ENCODE data around the gene C20orf141.
"Not testable (repeated sequence)": the region's sequence is repeated elsewhere in the genome, so short reads cannot be mapped to it uniquely, and the experiment has no call there.

Gene C20orf141

GRCh38 chr20:2822073-2822472 is 7.3 kb downstream of the C20orf141 start:
- peak; percentile 54 for DNase-seq

- no peak for DNase-seq
These were observed 11.0 kb downstream of the C20orf141 start for GRCh38 chr20:2825761-2826160.

DNA sequence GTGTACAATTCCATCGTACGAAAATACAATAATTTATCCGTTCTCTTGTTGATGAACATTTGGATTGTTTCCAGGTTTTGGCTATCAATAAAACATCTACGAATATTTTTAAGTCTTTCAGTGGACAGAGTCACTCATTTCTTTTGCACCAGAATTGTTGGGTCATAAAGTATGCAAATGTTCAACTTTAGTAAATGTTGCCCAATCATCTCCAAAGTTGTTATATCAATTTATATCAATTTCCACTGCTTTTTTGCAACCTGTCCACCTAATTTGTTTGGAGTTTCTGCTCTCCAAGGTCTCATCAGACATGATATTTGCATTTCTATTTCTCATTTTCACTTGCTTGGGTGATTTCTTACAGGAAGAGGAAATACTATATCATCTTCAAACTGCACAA is 11.9 kb downstream of the C20orf141 start:
- DNase-seq, result no peak

- peak; percentile 17 for DNase-seq
These were observed 14.6 kb downstream of the C20orf141 start for GRCh38 chr20:2829376-2829775.

GRCh38 chr20:2831206-2831605 is 16.4 kb downstream of the C20orf141 start:
- not testable (repeated sequence) for DNase-seq

- no peak for DNase-seq
These were observed 19.0 kb downstream of the C20orf141 start for GRCh38 chr20:2833761-2834160.

GRCh38 chr20:2834401-2835110 is 19.8 kb downstream of the C20orf141 start:
- DNase-seq, result no peak

- DNase-seq, result no peak
These were observed 20.6 kb downstream of the C20orf141 start for GRCh38 chr20:2835331-2835796.

GRCh38 chr20:2836035-2836434 is 21.2 kb downstream of the C20orf141 start:
- DNase-seq, result no peak

DNA sequence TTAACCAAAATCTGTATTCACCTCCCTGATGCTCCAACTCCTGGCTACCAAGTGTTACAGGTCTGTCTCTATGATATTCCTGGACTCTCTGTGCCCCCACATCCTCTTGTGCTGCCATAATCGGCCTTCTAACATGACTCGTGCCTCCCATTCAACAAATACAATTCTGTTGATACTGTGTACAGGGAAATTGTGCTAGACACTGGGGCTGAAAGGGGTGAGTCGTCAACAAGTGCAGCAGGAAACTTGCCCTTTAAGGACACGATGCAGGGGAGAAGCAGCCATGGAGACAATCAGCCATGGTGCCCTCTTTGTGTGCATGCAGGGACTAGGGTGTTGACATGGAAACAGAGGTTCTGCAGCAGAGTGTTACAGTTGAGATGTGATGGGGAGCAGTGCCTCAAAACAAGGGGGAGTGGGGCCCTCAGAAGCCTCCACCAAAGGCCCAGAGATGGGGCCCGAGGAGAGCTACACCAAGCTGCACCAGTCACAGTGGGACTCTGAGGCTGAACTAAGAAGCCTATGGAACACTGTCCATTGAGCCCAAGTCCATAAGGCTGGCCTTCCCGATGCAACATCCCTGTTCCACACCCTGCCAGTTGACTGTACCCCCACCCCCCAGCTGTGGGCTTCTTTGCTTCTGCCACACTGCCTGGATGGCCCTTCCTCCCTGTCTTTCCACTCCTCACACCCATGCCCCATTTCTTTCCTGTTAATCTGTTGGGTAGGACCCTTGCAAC is 22.6 kb downstream of the C20orf141 start:
- peak; percentile 46 for DNase-seq

DNA sequence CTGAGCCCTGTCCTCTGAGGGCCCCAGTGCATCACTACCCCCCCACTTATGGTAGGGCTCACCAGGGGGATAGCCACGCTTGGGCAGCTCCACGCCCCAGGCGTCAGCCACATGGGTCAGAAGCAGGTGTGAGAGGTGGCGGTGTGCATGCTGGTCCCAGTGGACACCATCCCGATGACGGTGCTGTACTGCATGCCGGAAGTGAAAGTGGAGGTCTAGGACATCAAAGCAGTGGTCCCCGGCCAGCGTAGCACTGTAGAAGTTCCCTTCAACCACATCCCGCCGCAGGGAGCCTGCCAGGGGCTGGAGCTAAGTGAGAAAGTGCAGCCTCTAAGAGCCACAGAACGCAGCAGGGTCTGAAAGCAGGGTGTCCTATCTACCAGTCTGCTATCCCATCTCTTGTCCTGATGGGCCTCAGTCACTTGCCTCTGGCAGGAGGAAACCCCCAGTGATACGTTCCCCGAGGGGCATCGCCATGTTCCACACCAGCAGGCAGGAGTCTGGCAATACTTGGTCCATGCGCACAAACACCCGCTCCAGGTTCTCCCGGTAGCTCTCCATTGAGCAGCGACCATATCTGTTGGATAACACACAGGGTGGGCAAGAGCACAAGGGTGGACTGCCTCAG is 23.5 kb downstream of the C20orf141 start:
- DNase-seq, result peak; percentile 46

- DNase-seq, result peak; percentile 52
These were observed 24.3 kb downstream of the C20orf141 start for GRCh38 chr20:2838847-2839671.

GRCh38 chr20:2839732-2840137 is 24.9 kb downstream of the C20orf141 start:
- no peak for DNase-seq

GRCh38 chr20:2840138-2840966 is 25.6 kb downstream of the C20orf141 start, which contains the start of the genes PCED1A and VPS16:
Gene PCED1A, minus strand, starts transcription at chr20:2840655. Its CDS starts 743 bp downstream, at chr20:2839912.
Gene VPS16, plus strand, starts transcription at chr20:2840745. Its CDS starts 30 bp downstream, at chr20:2840775.
- peak; percentile 94 for DNase-seq

DNA sequence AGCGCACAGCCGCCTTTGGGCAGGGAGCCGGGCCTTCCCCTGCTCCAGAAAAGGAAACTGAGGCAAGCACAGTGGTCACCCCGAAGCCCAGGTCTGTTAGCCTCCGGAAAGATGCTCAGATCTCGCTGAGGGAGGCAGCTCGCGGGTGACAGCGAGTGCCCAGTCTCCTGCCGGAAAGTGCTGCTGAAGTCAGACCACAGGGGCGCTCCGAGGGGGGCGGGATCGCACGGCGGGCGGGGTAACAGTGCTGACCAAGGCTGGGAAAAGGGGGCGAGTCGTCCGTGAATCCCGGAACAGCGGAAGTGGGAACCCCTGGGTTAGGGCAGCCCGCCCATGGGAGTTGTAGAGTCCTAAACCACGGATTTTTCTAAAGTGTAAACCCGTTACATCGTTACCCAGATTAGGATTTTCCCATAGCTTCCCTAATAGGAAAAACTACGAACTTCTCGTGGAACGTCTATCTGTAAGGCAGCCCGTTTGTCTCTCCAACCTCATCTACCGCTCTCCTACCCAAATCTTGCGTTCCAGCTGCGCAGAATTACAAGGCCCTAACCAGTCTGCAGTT is 26.3 kb downstream of the C20orf141 start:
- peak; percentile 78 for DNase-seq

GRCh38 chr20:2845607-2846006 is 30.8 kb downstream of the C20orf141 start:
- no peak for DNase-seq

GRCh38 chr20:2846698-2847097 is 31.9 kb downstream of the C20orf141 start:
- no peak for DNase-seq

GRCh38 chr20:2847802-2848201 is 33.0 kb downstream of the C20orf141 start:
- no peak for DNase-seq

DNA sequence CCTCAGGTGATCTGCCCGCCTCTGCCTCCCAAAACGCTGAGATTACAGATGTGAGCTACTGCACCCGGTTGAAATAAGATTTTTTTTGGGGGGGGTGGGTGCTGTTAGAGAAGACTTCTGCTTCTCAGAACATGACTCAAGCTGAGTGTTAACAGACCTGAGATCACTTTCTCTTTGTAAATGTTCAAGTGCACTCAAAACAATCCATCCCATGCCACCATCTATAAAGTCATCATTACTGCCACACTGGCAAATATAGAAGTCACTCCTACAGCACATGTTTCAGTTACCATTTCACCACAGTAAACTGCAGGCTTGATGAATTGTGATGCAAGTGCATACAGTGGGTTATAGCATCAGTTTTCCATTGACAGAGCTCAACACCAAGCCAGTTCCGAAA is 34.7 kb downstream of the C20orf141 start:
- DNase-seq, result peak; percentile 3

GRCh38 chr20:2851086-2851485 is 36.3 kb downstream of the C20orf141 start:
- peak; percentile 49 for DNase-seq

- no peak for DNase-seq
These were observed 43.8 kb downstream of the C20orf141 start for GRCh38 chr20:2858591-2858990.

Data from activated CD8-positive, alpha-beta memory T cell treated with anti-CD3 and anti-CD28 coated beads, Interleukin-2, amount 50 U/mL, for 48 hours (primary cell).